HCT116 (cell line): Measurements from ENCODE around the gene PLCH2. TPM values are rescaled to one million over a fixed set of nuclear protein-coding genes. Genes with fewer than 3 reads are reported as not detected.

Experiments used
- ATAC-seq: fragments of 200-7000 bp; cut with Tn5 transposase; 2 replicates; pipeline ENCODE4 v1.9.1; 2020; ENCODE audit warnings: mild to moderate bottlenecking, moderate library complexity
- BruUV-seq: library from RNA; stranded (reverse); fragments of 400-500 nt; replicated peaks from 2 replicates; lab custom pipeline; 2021; lab: Mats Ljungman, UMichigan
- CTCF ChIA-PET: fragments of 300-600 bp; sonication (Branson Sonifier 250); formaldehyde crosslinking; loops from one replicate; lab custom pipeline; 2021; ENCODE audit warnings: antibody characterized with exemption; lab: Charles Lee
- POLR2A ChIA-PET: fragments of 300-600, 350-600 bp; sonication (Branson Sonifier 250); formaldehyde crosslinking; loops from one replicate; lab custom pipeline; 2021; ENCODE audit warnings: antibody characterized with exemption; lab: Charles Lee
- RAD21 ChIA-PET, 2 experiments: fragments of 300-600 bp; sonication (Branson Sonifier 250); formaldehyde crosslinking; loops; one replicate each; lab custom pipeline; 2023; ENCODE audit warnings: low total read pairs in 2 of 2; ENCODE audit not compliant: uncharacterized antibody in 2 of 2, unreplicated experiment in 2 of 2, low non-redundant PET in 1 of 2; lab: Charles Lee
- DNase-seq: peaks from one replicate; pipeline ENCODE4 v3.0.0-alpha.2; 2010; ENCODE audit warnings: low read depth, low spot score
- H2AFZ ChIP-seq: fragments of 200-600 bp; shearing (Covaris generic), sonication (generic); 2 replicates; pipeline ENCODE4 v1.6.1; 2017; ENCODE audit warnings: low read depth, mixed run types, mixed read lengths, antibody characterized with exemption, low read length; ENCODE audit not compliant: poor library complexity, severe bottlenecking
- H3K27ac ChIP-seq: 2 replicates; pipeline ENCODE4 v1.5.1; 2012; ENCODE audit warnings: low read depth, low read length
- H3K27me3 ChIP-seq: fragments of 200-600 bp; sonication (generic); 2 replicates; pipeline ENCODE4 v1.6.1; 2016; ENCODE audit warnings: mixed run types, low read length, mixed read lengths; ENCODE audit not compliant: insufficient read depth
- H3K36me3 ChIP-seq, 2 experiments: fragments of 200-500 bp in 1 of 2; fragments of 200-600 bp in 1 of 2; sonication (Bioruptor generic) in 1 of 2; sonication (generic) in 1 of 2; 2 replicates each; pipeline versions ENCODE4 v1.5.1 to v1.6.1; 2014 to 2016; ENCODE audit warnings: low read length in 2 of 2, inconsistent platforms in 1 of 2, mixed read lengths in 1 of 2, mixed run types in 1 of 2; ENCODE audit not compliant: insufficient read depth in 2 of 2, control insufficient read depth in 1 of 2
- H3K4me1 ChIP-seq, 2 experiments: fragments of 200-600 bp in 1 of 2; sonication (generic) in 1 of 2; 2 replicates each; pipeline versions ENCODE4 v1.5.1 to v1.6.1; 2012 to 2017; ENCODE audit warnings: low read length in 2 of 2, inconsistent platforms in 1 of 2, mild to moderate bottlenecking in 1 of 2, mixed read lengths in 1 of 2, mixed run types in 1 of 2, moderate library complexity in 1 of 2; ENCODE audit not compliant: insufficient read depth in 2 of 2, control insufficient read depth in 1 of 2
- H3K4me2 ChIP-seq: fragments of 200-600 bp; sonication (generic); 2 replicates; pipeline ENCODE4 v1.6.1; 2017; ENCODE audit warnings: mixed run types, low read length, mixed read lengths
- H3K4me3 ChIP-seq, 2 experiments: fragments of 200-600 bp in 1 of 2; sonication (generic) in 1 of 2; replicated peaks in 1 of 2; 2 replicates each; pipeline ENCODE4 v1.5.1; 2011 to 2016; ENCODE audit warnings: low read length in 2 of 2, control low read depth in 1 of 2, low read depth in 1 of 2, mild to moderate bottlenecking in 1 of 2, mixed read lengths in 1 of 2, mixed run types in 1 of 2
- H3K79me2 ChIP-seq: fragments of 200-600 bp; sonication (generic); 2 replicates; pipeline ENCODE4 v1.6.1; 2017; ENCODE audit warnings: mild to moderate bottlenecking, mixed run types, low read length, moderate library complexity, mixed read lengths; ENCODE audit not compliant: insufficient read depth
- H3K9ac ChIP-seq: fragments of 200-600 bp; sonication (generic); 2 replicates; pipeline ENCODE4 v1.6.1; 2016; ENCODE audit warnings: low read length, mixed read lengths
- H3K9me2 ChIP-seq: fragments of 200-600 bp; sonication (generic), shearing (Covaris generic); 2 replicates; pipeline ENCODE4 v1.6.1; 2017; ENCODE audit warnings: mixed run types, mild to moderate bottlenecking, moderate library complexity; ENCODE audit not compliant: insufficient read depth
- H3K9me3 ChIP-seq, 2 experiments: fragments of 200-500 bp in 1 of 2; fragments of 200-600 bp in 1 of 2; sonication (Bioruptor generic) in 1 of 2; sonication (generic) in 1 of 2; 2 replicates each; pipeline ENCODE4 v1.6.1; 2014 to 2017; ENCODE audit warnings: low read length in 2 of 2, mixed read lengths in 2 of 2, inconsistent platforms in 1 of 2, low read depth in 1 of 2, mild to moderate bottlenecking in 1 of 2, mixed run types in 1 of 2, moderate library complexity in 1 of 2; ENCODE audit not compliant: control insufficient read depth in 1 of 2, insufficient read depth in 1 of 2
- H4K20me1 ChIP-seq: fragments of 200-600 bp; sonication (generic), shearing (Covaris generic); 2 replicates; pipeline ENCODE4 v1.6.1; 2017; ENCODE audit warnings: mixed run types, mild to moderate bottlenecking, moderate library complexity; ENCODE audit not compliant: insufficient read depth
- CBX3 ChIP-seq: IDR thresholded peaks from 2 replicates; pipeline ENCODE4 v1.6.1; 2012; ENCODE audit warnings: low read depth
- CTCF ChIP-seq, 3 experiments: fragments of 200-600 bp in 1 of 3; sonication (generic) in 1 of 3; IDR thresholded peaks in 2 of 3; conservative IDR thresholded peaks in 1 of 3; 2 replicates each; pipeline ENCODE4 v1.5.1; 2012 to 2017; ENCODE audit warnings: low read depth in 2 of 3, low read length in 2 of 3, antibody characterized with exemption in 1 of 3, borderline replicate concordance in 1 of 3, control low read depth in 1 of 3, mild to moderate bottlenecking in 1 of 3, mixed read lengths in 1 of 3, mixed run types in 1 of 3, moderate library complexity in 1 of 3; ENCODE audit not compliant: insufficient read depth in 1 of 3
- POLR2AphosphoS5 ChIP-seq: IDR thresholded peaks from 2 replicates; pipeline ENCODE4 v1.6.1; 2011; ENCODE audit warnings: mild to moderate bottlenecking, low read depth, low read length, moderate library complexity
- YY1 ChIP-seq: IDR thresholded peaks from 2 replicates; pipeline ENCODE4 v1.6.1; 2011; ENCODE audit warnings: low read length, low read depth, moderate library complexity, mild to moderate bottlenecking; ENCODE audit not compliant: insufficient replicate concordance; ENCODE audit errors: extremely low read depth
- ZFX ChIP-seq: fragments of 450-650 bp; IDR thresholded peaks from 2 replicates; pipeline ENCODE4 v1.6.1; 2017
- intact Hi-C: fragments of 100-400 bp; cut with micrococcal nuclease; formaldehyde crosslinking; loops from 2 replicates; pipeline ENCODE4 v1.10.0; 2022
- total RNA-seq: library from RNA; stranded (reverse); gene quantifications from one replicate; pipeline ENCODE4 v1.2.1, GENCODE V29; 2021; ENCODE audit not compliant: unreplicated experiment

PLCH2 gene
- total RNA-seq, 1 experiment from 2014 or later, result 2.0 TPM

DNA sequence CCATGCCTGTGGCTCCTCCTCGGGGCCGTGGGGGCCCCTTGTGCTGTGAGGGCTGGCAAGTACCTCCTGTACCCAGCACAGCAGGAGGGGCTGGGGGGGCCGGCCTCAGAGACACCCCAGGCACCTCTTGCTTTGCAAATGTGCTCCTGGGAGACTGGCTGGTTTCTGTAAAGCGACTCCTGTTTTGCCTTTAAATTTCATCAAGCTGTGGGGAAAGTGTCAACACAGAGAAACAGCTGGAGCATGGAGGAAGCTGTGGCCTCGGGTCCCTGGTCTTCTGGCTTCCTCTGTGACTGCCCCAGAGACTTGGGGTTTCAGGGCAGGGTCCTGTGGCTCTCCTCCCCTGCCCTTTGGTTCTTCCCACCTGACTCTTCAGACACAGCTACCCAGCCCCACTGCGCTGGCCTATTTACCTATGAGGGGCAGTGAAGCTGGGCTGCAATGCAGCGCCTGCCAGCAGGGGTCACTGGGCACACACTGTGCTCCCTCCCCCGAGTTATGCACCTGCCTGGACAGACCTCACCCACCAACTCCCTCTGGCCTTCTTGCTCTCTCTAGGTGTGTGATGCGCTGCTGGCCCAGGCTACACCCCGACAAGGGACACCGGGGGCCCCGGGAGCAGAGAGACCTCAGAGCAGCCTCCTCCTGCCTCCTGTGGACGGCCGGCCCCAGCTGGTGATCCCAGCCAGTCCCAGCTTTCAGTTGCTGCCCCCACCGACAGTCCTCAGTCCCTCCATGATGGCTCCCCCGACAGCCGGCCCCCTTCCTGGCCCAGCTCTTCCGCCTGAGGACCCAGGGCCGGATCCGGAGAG, 46.1 kb upstream of the PLCH2 start:
- CTCF ChIA-PET, result no interaction called here
- peak; percentile 69 for ATAC-seq

More for the DNA sequence above, 46.1 kb upstream of the PLCH2 start:
- RAD21 ChIA-PET, result no interaction called here
- H3K27me3 ChIP-seq, result peaks cover 7% of the 10 kb centered on the region; the same call in 1 of the 2 replicates
- no peak overlapping the region for H3K9ac ChIP-seq
- no peak for TF ChIP-seq ZFX
- no peak for TF ChIP-seq POLR2AphosphoS5
- TF ChIP-seq CBX3, result no peak
- TF ChIP-seq YY1, result no peak
- TF ChIP-seq CTCF (IDR thresholded peaks at IDR 0.05 in 2 of 3, conservative IDR thresholded peaks at IDR 0.05 in 1 of 3; ENCODE audit: borderline replicate concordance in 1 of 3, insufficient read depth in 1 of 3, low read depth in 2 of 3, low read length in 2 of 3), result peak in 2 of 3 experiments; percentile 60 to 62; a peak in 5 of 6 replicates
- TF ChIP-seq, all 23 proteins: peak for 1
- intact Hi-C loops, result no loop called here
- DNase-seq, result no peak
- POLR2A ChIA-PET, result no interaction called here
- Histone ChIP-seq H3K36me3 (no peaks in the 10 kb centered on the region), H3K4me3 (no peak overlapping the region), H3K4me1 (no peaks in the 10 kb centered on the region), H3K79me2 (no peaks in the 10 kb centered on the region), H2AFZ (no peak overlapping the region), H3K9me2 (no peaks in the 10 kb centered on the region), H3K9me3 (peaks cover 3 to 9% of the 10 kb centered on the region in 2 experiments; a peak in 2 of 4 replicates), H4K20me1 (no peaks in the 10 kb centered on the region), H3K27ac (no peak overlapping the region), H3K4me2 (no peak overlapping the region)
- BruUV-seq, result no TSS peak
